Activated CD8-positive, alpha-beta memory T cell treated with anti-CD3 and anti-CD28 coated beads for 48 hours (primary cell): ENCODE results near the gene IPO11.

Source experiments
- DNase-seq, 3 experiments: peaks; one replicate each; pipeline ENCODE4 v3.0.0-alpha.2; 2020; ENCODE audit warnings: low read depth in 2 of 3, low spot score in 2 of 3

Gene IPO11

GRCh38 chr5:62568800-62569432 lies 156.4 kb downstream of the IPO11 start:
- no peak for DNase-seq

- no peak for DNase-seq
Measured at GRCh38 chr5:62569470-62569869, 156.9 kb downstream of the IPO11 start.

- DNase-seq = no peak
Measured at GRCh38 chr5:62572918-62573514, 160.5 kb downstream of the IPO11 start.

- DNase-seq = no peak
Measured at GRCh38 chr5:62574599-62574998, 162.0 kb downstream of the IPO11 start.

GRCh38 chr5:62575066-62575465 lies 162.5 kb downstream of the IPO11 start:
- DNase-seq = no peak

GRCh38 chr5:62575489-62575888 lies 162.9 kb downstream of the IPO11 start:
- no peak for DNase-seq

- DNase-seq = no peak
Measured at GRCh38 chr5:62576570-62577170, 164.1 kb downstream of the IPO11 start.

- DNase-seq = no peak
Measured at GRCh38 chr5:62577488-62577887, 164.9 kb downstream of the IPO11 start.

- DNase-seq = no peak
Measured at GRCh38 chr5:62578540-62578939, 166.0 kb downstream of the IPO11 start, which contains the start of gene LRRC70. Gene LRRC70, plus strand, starts transcription at chr5:62578819. Its CDS starts 620 bp downstream, at chr5:62579439.

- DNase-seq = no peak
Measured at GRCh38 chr5:62579761-62580160, 167.2 kb downstream of the IPO11 start.

- DNase-seq = no peak
Measured at GRCh38 chr5:62581836-62582597, 169.5 kb downstream of the IPO11 start.

- DNase-seq = no peak
Measured at GRCh38 chr5:62584391-62584790, 171.8 kb downstream of the IPO11 start.

- no peak for DNase-seq
Measured at GRCh38 chr5:62585306-62585705, 172.7 kb downstream of the IPO11 start.

- no peak for DNase-seq
Measured at GRCh38 chr5:62585751-62586150, 173.2 kb downstream of the IPO11 start.

GRCh38 chr5:62587737-62588136 lies 175.2 kb downstream of the IPO11 start:
- no peak for DNase-seq

- DNase-seq = no peak
Measured at GRCh38 chr5:62588668-62589067, 176.1 kb downstream of the IPO11 start.

- no peak for DNase-seq
Measured at GRCh38 chr5:62589504-62589903, 176.9 kb downstream of the IPO11 start.

GRCh38 chr5:62590387-62590786 lies 177.8 kb downstream of the IPO11 start:
- DNase-seq = no peak

GRCh38 chr5:62592558-62592957 lies 180.0 kb downstream of the IPO11 start:
- DNase-seq = no peak

- DNase-seq = no peak
Measured at GRCh38 chr5:62593331-62593730, 180.8 kb downstream of the IPO11 start.

GRCh38 chr5:62594364-62594984 lies 181.9 kb downstream of the IPO11 start:
- DNase-seq = no peak
